Common myeloid progenitor, CD34-positive (primary cell): ENCODE data around the gene ITGAL.
"Not testable (repeated sequence)": the region's sequence is repeated elsewhere in the genome, so short reads cannot be mapped to it uniquely, and the experiment has no call there.

Experiments used
- CTCF ChIA-PET: fragments of 350-600 bp; sonication (Branson Sonifier 250); formaldehyde crosslinking; loops from one replicate; lab custom pipeline; 2021; ENCODE audit warnings: antibody characterized with exemption; lab: Charles Lee
- POLR2A ChIA-PET: fragments of 350-600 bp; sonication (Branson Sonifier 250); formaldehyde crosslinking; loops from one replicate; lab custom pipeline; 2021; ENCODE audit warnings: antibody characterized with exemption; lab: Charles Lee
- DNase-seq, 3 donors: peaks; one replicate each; pipeline versions ENCODE4 v3.0.0 to v3.0.0-alpha.2; 2013
- H3K27ac ChIP-seq, 2 experiments: 1 replicate in 1 of 2; 2 replicates in 1 of 2; pipeline ENCODE4 v1.7.0; 2013; ENCODE audit warnings: inconsistent platforms in 2 of 2, low read length in 2 of 2, mild to moderate bottlenecking in 2 of 2, low read depth in 1 of 2, moderate library complexity in 1 of 2; ENCODE audit not compliant: severe bottlenecking in 2 of 2, insufficient read depth in 1 of 2, poor library complexity in 1 of 2
- H3K27me3 ChIP-seq, 5 experiments: replicated peaks in 2 of 5; 1 replicate in 3 of 5; 2 replicates in 2 of 5; pipeline versions ENCODE4 v1.6.1 to v1.7.0; 2013; ENCODE audit warnings: low read length in 4 of 5, mild to moderate bottlenecking in 2 of 5, moderate library complexity in 2 of 5, inconsistent platforms in 1 of 5; ENCODE audit not compliant: insufficient read depth in 5 of 5, control insufficient read depth in 4 of 5
- H3K36me3 ChIP-seq, 4 experiments: 1 replicate in 2 of 4; 2 replicates in 2 of 4; pipeline versions ENCODE4 v1.6.1 to v1.7.0; 2013; ENCODE audit warnings: low read length in 3 of 4, control low read depth in 1 of 4, mild to moderate bottlenecking in 1 of 4; ENCODE audit not compliant: control insufficient read depth in 4 of 4, insufficient read depth in 4 of 4
- H3K4me1 ChIP-seq, 4 experiments: 1 replicate in 3 of 4; 2 replicates in 1 of 4; pipeline versions ENCODE4 v1.6.1 to v1.7.1; 2013; ENCODE audit warnings: low read length in 3 of 4, mild to moderate bottlenecking in 3 of 4, control low read depth in 1 of 4, inconsistent platforms in 1 of 4, moderate library complexity in 1 of 4; ENCODE audit not compliant: control insufficient read depth in 4 of 4, insufficient read depth in 4 of 4; ENCODE audit errors: control extremely low read depth in 1 of 4
- H3K4me3 ChIP-seq, 7 experiments: 1 replicate in 4 of 7; 2 replicates in 3 of 7; pipeline versions ENCODE4 v1.5.1 to v1.7.0; 2013; ENCODE audit warnings: mild to moderate bottlenecking in 7 of 7, low read length in 6 of 7, moderate library complexity in 6 of 7, inconsistent platforms in 2 of 7, low read depth in 2 of 7, control low read depth in 1 of 7; ENCODE audit not compliant: insufficient read depth in 4 of 7, control insufficient read depth in 1 of 7; ENCODE audit errors: extremely low read depth in 1 of 7
- H3K9me3 ChIP-seq, 5 experiments: 1 replicate in 4 of 5; 2 replicates in 1 of 5; pipeline versions ENCODE4 v1.6.1 to v1.7.1; 2013; ENCODE audit warnings: low read length in 4 of 5, mild to moderate bottlenecking in 2 of 5, inconsistent platforms in 1 of 5, low read depth in 1 of 5, moderate library complexity in 1 of 5; ENCODE audit not compliant: control insufficient read depth in 4 of 5, insufficient read depth in 2 of 5; ENCODE audit errors: control extremely low read depth in 1 of 5
- WGBS: methylation state at CpG from one replicate; pipeline ENCODE4 v1.1.5; 2013; ENCODE audit not compliant: insufficient coverage; 5-methylcytosine and 5-hydroxymethylcytosine counted together

ITGAL gene

GRCh38 chr16:30445408-30446202, 26.9 kb upstream of the ITGAL start, which contains the start of gene SEPHS2:
TSS of gene SEPHS2 (minus strand) at chr16:30445874. CDS start at chr16:30445727, 147 bp downstream.
- ChIA-PET CTCF (interaction anchor here (0.7 to 5.6 kb wide), 8 partner anchors 11 to 171 kb away, joined by 3 to 37 read pairs (median 4); partner anchors contain the start of genes DCTPP1 and ZNF747), POLR2A (interaction anchor here (0.6 to 1.0 kb wide), 5 partner anchors 13 to 113 kb away, joined by 3 to 6 read pairs (median 3); partner anchors contain the start of gene ZNF764)
- peaks cover 3 to 30% (median 24%) of the 10 kb centered on the region in 4 experiments for H3K4me1 ChIP-seq
- peak within 1 kb of the TSS; percentile 94 to 98 for H3K27ac ChIP-seq
- peak within 1 kb of the TSS; percentile 65 to 99 (median 95) for H3K4me3 ChIP-seq
- H3K36me3 ChIP-seq, result peaks cover 0 to 19% (median 10%) of the 10 kb centered on the region in 4 experiments
- H3K9me3 ChIP-seq, result no peaks in the 10 kb centered on the region
- DNase-seq, result peak; percentile 95 to 98 (median 98)
- H3K27me3 ChIP-seq, result no peaks in the 10 kb centered on the region
- under 1% methylated on average over 50 of the region's 59 CpGs for WGBS

DNA sequence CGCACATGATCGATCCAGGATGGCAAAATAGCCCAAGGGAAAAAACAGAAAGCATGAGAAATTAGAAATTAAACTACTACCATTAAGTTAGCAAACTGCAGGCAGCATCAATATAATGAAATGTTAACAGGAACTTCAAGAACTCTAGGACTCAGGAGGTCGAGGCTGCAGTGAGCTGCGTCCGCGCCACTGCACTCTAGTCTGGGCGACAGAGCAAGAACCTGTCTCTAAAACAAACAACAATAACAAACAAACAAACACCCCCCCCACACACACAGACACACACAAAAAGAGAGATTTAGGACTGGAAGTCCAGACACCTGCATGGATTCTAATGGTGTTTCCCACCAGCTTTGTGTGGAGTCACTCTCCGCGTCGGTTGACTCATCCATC, 26.3 kb upstream of the ITGAL start:
- POLR2A ChIA-PET, result interaction anchor here (0.6 to 0.9 kb wide), 3 partner anchors 12 to 112 kb away, joined by 3 read pairs; partner anchors contain the start of gene ZNF764
- WGBS, result no CpG with 5 or more reads among the region's 10 CpGs
- DNase-seq, result peak in 1 of 3 donors; percentile 31
- peaks cover 0 to 19% (median 10%) of the 10 kb centered on the region in 4 experiments for H3K36me3 ChIP-seq
- no peaks in the 10 kb centered on the region for H3K9me3 ChIP-seq
- H3K4me1 ChIP-seq, result peaks cover 3 to 35% (median 25%) of the 10 kb centered on the region in 4 experiments
- CTCF ChIA-PET, result interaction anchor here (1.1 to 5.6 kb wide), 5 partner anchors 11 to 170 kb away, joined by 3 to 37 read pairs (median 4); no protein-coding TSS in a partner anchor
- H3K27me3 ChIP-seq, result no peaks in the 10 kb centered on the region
- peak overlapping the region; percentile 65 to 99 (median 95) for H3K4me3 ChIP-seq
- peak overlapping the region; percentile 94 to 98 for H3K27ac ChIP-seq

GRCh38 chr16:30447512-30448226, 24.9 kb upstream of the ITGAL start:
- WGBS, result 99% methylated on average over 10 of the region's 12 CpGs
- POLR2A ChIA-PET, result interaction anchor here (0.6 kb wide), 1 partner anchor 162 kb away, joined by 3 read pairs; no protein-coding TSS in a partner anchor
- H3K27ac ChIP-seq, result no peak overlapping the region
- H3K36me3 ChIP-seq, result peaks cover 0 to 19% (median 10%) of the 10 kb centered on the region in 4 experiments
- DNase-seq, result no peak
- no peak overlapping the region for H3K4me3 ChIP-seq
- H3K27me3 ChIP-seq, result no peaks in the 10 kb centered on the region
- no peaks in the 10 kb centered on the region for H3K9me3 ChIP-seq
- CTCF ChIA-PET, result interaction anchor here (0.5 to 5.6 kb wide), 10 partner anchors 10 to 199 kb away, joined by 3 to 37 read pairs (median 4); partner anchors contain the start of gene DCTPP1
- peaks cover 11 to 43% (median 25%) of the 10 kb centered on the region in 4 experiments for H3K4me1 ChIP-seq

DNA sequence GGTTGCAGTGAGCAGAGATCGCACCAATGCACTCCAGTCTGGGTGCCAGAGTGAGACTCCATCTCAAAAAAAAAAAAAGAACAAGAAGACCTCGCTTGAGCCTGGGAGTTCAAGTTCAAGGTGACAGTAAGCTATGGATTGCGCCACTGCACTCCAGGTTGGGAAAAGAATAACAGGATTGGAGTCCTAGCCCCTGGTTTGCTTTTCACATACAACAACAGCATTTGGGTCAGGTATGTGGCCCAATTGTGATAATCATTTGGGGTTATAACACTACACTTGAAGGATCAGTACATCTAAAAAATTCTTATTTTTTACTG, 23.5 kb upstream of the ITGAL start:
- no peak overlapping the region for H3K27ac ChIP-seq
- H3K4me3 ChIP-seq, result no peak overlapping the region
- H3K36me3 ChIP-seq, result peaks cover 0 to 7% (median 3%) of the 10 kb centered on the region in 4 experiments
- H3K27me3 ChIP-seq, result no peaks in the 10 kb centered on the region
- no peak for DNase-seq
- 86% methylated on average over 1 of the region's 3 CpGs for WGBS
- CTCF ChIA-PET, result interaction anchor here (0.8 to 5.6 kb wide), 23 partner anchors 8 to 269 kb away, joined by 3 to 37 read pairs (median 4); partner anchors contain the start of genes DCTPP1, ITGAL and ZNF764
- POLR2A ChIA-PET, result no interaction called here
- H3K9me3 ChIP-seq, result no peaks in the 10 kb centered on the region
- H3K4me1 ChIP-seq, result peaks cover 9 to 51% (median 19%) of the 10 kb centered on the region in 4 experiments

GRCh38 chr16:30452709-30453580, 19.6 kb upstream of the ITGAL start:
- POLR2A ChIA-PET, result not testable (repeated sequence)

DNA sequence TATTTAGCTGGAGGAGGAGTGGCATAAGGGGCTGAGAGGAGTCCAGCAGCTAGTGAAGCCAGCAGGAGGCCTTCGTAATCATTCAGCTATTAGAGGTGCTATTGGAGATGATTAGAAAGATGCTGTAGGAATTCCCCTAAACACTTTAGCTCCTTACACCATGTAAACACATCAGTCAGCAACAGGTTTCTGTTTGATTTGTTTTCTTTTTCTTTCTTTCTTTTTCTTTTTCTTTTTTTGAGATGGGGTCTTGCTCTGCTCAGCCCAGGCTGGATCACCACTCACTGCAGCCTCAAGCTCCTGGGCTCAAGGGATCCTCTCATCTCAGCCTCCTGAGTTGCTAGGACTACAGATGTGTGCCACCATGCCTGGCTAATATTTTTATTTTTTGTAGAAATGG, 16.2 kb upstream of the ITGAL start:
- no CpG with 5 or more reads among the region's 1 CpG for WGBS
- DNase-seq, result no peak
- H3K4me1 ChIP-seq, result peaks cover 21 to 76% (median 35%) of the 10 kb centered on the region in 4 experiments
- no peak overlapping the region for H3K27ac ChIP-seq
- POLR2A ChIA-PET, result no interaction called here
- H3K4me3 ChIP-seq, result no peak overlapping the region
- CTCF ChIA-PET, result interaction anchor here (0.5 to 6.0 kb wide), 7 partner anchors 9 to 182 kb away, joined by 3 to 37 read pairs (median 3); partner anchors contain the start of genes ITGAL and SEPHS2
- no peaks in the 10 kb centered on the region for H3K36me3 ChIP-seq
- no peaks in the 10 kb centered on the region for H3K27me3 ChIP-seq
- H3K9me3 ChIP-seq, result no peaks in the 10 kb centered on the region

More at GRCh38 chr16:30452709-30453580, 19.6 kb upstream of the ITGAL start:
- H3K4me1 ChIP-seq, result peaks cover 7 to 55% (median 11%) of the 10 kb centered on the region in 4 experiments
- H3K27me3 ChIP-seq, DNase-seq, H3K27ac ChIP-seq, H3K4me3 ChIP-seq, H3K36me3 ChIP-seq, H3K9me3 ChIP-seq: not testable (repeated sequence)
- 78% methylated on average over 9 of the region's 20 CpGs for WGBS
- CTCF ChIA-PET, result interaction anchor here (2.3 kb wide), 1 partner anchor 20 kb away, joined by 5 read pairs; the partner anchor contains the start of gene ITGAL
